ENCODE results near the gene OR6C75. TPM values are rescaled to one million over a fixed set of nuclear protein-coding genes. Genes with fewer than 3 reads are reported as not detected.
"Not testable (repeated sequence)": the region's sequence is repeated elsewhere in the genome, so short reads cannot be mapped to it uniquely, and the experiment has no call there.

OR6C75 gene
- not detected for total RNA-seq

GRCh38 chr12:55362675-55363074, at the start of gene OR6C75:
OR6C75 (plus strand) TSS chr12:55362975; CDS start chr12:55365111, 2,136 bp downstream.
- ATAC-seq, result no peak
- H3K27ac ChIP-seq, result no peak within 1 kb of the TSS
- no peak for TF ChIP-seq CTCF (IDR thresholded peaks at IDR 0.05)
- no peak for TF ChIP-seq POLR2AphosphoS5 (IDR thresholded peaks at IDR 0.05)
- no peak for TF ChIP-seq EP300 (IDR thresholded peaks at IDR 0.05)
- no peak within 1 kb of the TSS for H3K4me3 ChIP-seq
- WGBS, 2 donors (ENCODE audit: low coverage in 1 of 2), result 78 to 80% methylated on average over 3 to 4 of the region's 4 CpGs
- H3K36me3 ChIP-seq, result no peaks in the 10 kb centered on the region
- no peaks in the 10 kb centered on the region for H3K4me1 ChIP-seq
- H3K9me3 ChIP-seq, result peaks cover 0 to 5% (median 0%) of the 10 kb centered on the region in 3 donors
- no peaks in the 10 kb centered on the region for H3K27me3 ChIP-seq

DNA sequence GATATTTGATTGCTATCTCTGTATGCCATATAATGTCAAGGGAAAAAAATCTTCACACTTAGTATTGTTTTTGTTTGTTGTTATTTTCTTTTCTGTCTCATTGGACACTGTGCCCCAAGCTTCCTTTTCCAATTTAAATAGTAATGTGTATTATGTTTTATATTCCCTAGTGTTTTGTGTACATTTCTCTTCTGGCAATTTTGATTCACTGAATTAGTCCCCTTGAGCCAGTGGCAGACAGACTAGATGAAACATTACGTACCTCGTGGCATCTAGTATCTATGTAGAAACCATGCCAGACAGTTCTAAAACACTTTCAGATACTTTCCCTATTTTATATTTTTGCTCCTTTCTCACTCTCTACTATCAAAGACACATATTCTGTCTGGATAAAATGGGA, 48.7 kb upstream of the OR6C75 start, which contains the start of gene OR6C1:
Gene OR6C1 (plus strand): TSS at position 301 of the 400 bp plus-strand sequence. CDS start 6,257 bp downstream, outside the sequence.
- no peak for ATAC-seq
- Histone ChIP-seq H3K36me3 (no peaks in the 10 kb centered on the region), H3K27me3 (no peaks in the 10 kb centered on the region), H3K4me1 (no peaks in the 10 kb centered on the region), H3K27ac (no peak within 1 kb of the TSS), H3K9me3 (no peaks in the 10 kb centered on the region), H3K4me3 (no peak within 1 kb of the TSS)
- TF ChIP-seq EP300 (IDR thresholded peaks at IDR 0.05), result no peak
- 81 to 88% methylated on average over 2 of the region's 2 CpGs for WGBS, 2 donors (ENCODE audit: low coverage in 1 of 2)

DNA sequence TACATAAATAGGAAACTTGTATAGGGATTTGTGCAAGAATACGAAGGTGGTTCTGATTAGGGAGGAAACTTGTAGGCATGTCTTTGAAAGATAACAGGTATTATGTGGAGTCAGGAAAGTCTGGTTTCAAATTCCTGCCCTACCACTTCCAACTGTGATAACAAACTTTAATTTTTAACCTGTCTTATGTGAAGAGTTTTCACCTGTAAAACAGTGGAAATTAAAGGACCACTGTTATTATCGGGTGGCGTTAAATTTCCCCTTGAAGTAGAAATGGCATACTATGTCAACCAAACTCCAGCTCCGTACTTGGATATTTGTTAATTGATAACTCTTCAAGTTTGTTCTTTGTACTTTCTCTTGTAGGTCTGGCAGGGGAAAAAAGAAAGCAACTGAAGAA, 42.6 kb upstream of the OR6C75 start:
- H3K4me1 ChIP-seq, result no peaks in the 10 kb centered on the region
- no peak overlapping the region for H3K27ac ChIP-seq
- no peak overlapping the region for H3K4me3 ChIP-seq
- no peak for ATAC-seq
- TF ChIP-seq CTCF (IDR thresholded peaks at IDR 0.05), result no peak
- TF ChIP-seq POLR2A (IDR thresholded peaks at IDR 0.05), result no peak
- TF ChIP-seq POLR2AphosphoS5 (IDR thresholded peaks at IDR 0.05), result no peak
- no peak for TF ChIP-seq EP300 (IDR thresholded peaks at IDR 0.05)
- peaks cover 0 to 8% (median 0%) of the 10 kb centered on the region in 3 donors for H3K9me3 ChIP-seq
- no peaks in the 10 kb centered on the region for H3K36me3 ChIP-seq
- 73 to 75% methylated on average over 4 of the region's 4 CpGs for WGBS, 2 donors (ENCODE audit: low coverage in 1 of 2)
- no peaks in the 10 kb centered on the region for H3K27me3 ChIP-seq

DNA sequence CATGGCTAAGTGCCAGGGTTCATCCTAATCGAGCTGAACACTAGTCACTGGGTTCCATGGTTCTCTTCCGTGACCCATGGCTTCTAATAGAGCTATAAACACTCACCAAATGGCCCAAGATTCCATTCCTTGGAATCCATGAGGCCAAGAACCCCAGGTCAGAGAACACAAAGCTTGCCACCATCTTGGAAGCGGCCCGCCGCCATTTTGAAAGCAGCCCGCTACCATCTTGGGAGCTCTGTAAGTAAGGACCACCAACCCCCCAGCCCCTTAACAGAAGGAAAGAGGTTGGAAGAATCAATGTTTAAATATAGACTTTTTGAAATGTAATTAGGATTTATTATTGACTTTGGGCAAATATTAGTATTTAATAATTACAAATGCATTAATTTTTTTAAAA, 37.0 kb upstream of the OR6C75 start:
- not testable (repeated sequence) for ATAC-seq, H3K4me3 ChIP-seq, H3K27me3 ChIP-seq, H3K4me1 ChIP-seq, H3K36me3 ChIP-seq, H3K9me3 ChIP-seq, H3K27ac ChIP-seq
- WGBS, 2 donors (ENCODE audit: low coverage in 1 of 2), result 83 to 95% methylated on average over 2 to 4 of the region's 6 CpGs

- Histone ChIP-seq H3K27me3 (no peaks in the 10 kb centered on the region), H3K36me3 (no peaks in the 10 kb centered on the region), H3K9me3 (no peaks in the 10 kb centered on the region), H3K4me3 (no peak within 1 kb of the TSS), H3K27ac (no peak within 1 kb of the TSS), H3K4me1 (no peaks in the 10 kb centered on the region)
- 86 to 100% methylated on average over 1 of the region's 1 CpG for WGBS, 2 donors (ENCODE audit: low coverage in 1 of 2)
- ATAC-seq, result no peak
- no peak for TF ChIP-seq EP300 (IDR thresholded peaks at IDR 0.05)
- no peak for TF ChIP-seq POLR2A (IDR thresholded peaks at IDR 0.05)
- TF ChIP-seq CTCF (IDR thresholded peaks at IDR 0.05), result no peak
- TF ChIP-seq POLR2AphosphoS5 (IDR thresholded peaks at IDR 0.05), result no peak
These were observed 32.3 kb upstream of the OR6C75 start, which contains the start of gene OR6C3 for GRCh38 chr12:55330446-55330845. OR6C3 (plus strand) TSS chr12:55330746; CDS start chr12:55331701, 955 bp downstream.

DNA sequence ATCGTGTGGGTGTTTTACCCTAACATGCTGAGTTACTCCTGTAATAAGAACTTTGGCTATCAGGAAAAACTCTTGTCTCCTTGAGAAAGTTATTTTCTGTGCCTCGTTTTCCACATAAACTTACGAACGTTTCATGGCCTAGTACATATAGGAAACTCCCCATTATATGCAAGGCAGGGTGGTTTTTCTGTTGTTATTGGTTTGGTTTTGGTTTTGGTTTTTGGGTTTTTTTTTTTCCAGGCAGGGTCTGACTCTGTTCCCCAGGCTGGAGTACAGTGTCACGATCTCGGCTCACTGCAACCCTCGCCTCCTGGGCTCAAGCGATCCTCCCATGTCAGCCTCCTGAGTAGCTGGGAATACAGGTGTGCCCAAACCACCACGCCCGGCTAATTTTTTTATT, 26.8 kb upstream of the OR6C75 start:
- H3K4me3 ChIP-seq, result no peak overlapping the region
- no peaks in the 10 kb centered on the region for H3K27me3 ChIP-seq
- H3K9me3 ChIP-seq, result no peaks in the 10 kb centered on the region
- TF ChIP-seq POLR2A (IDR thresholded peaks at IDR 0.05), result no peak
- no peak for TF ChIP-seq CTCF (IDR thresholded peaks at IDR 0.05)
- no peak for TF ChIP-seq POLR2AphosphoS5 (IDR thresholded peaks at IDR 0.05)
- TF ChIP-seq EP300 (IDR thresholded peaks at IDR 0.05), result no peak
- no peak for ATAC-seq
- no peaks in the 10 kb centered on the region for H3K36me3 ChIP-seq
- H3K4me1 ChIP-seq, result no peaks in the 10 kb centered on the region
- 86 to 87% methylated on average over 10 of the region's 10 CpGs for WGBS, 2 donors (ENCODE audit: low coverage in 1 of 2)
- H3K27ac ChIP-seq, result no peak overlapping the region

DNA sequence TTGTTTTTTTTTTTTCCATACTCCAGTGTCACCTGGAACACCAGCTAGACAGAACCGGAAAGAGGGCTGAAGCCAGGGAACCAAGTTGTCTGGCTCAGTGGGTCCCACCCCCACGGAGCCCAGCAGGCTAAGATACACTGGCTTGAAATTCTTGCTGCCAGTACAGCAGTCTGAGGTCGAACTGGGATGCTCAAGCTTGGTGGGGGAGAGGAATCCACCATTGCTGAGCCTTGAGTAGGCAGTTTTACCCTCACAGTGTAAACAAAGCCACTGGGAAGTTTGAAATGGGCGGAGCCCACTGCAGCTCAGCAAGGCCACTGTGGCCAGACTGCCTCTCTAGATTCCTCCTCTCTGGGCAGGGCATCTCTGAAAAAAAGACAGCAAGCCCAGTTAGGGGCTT, 7.4 kb upstream of the OR6C75 start:
- not testable (repeated sequence) for H3K27ac ChIP-seq, H3K27me3 ChIP-seq, H3K4me3 ChIP-seq, H3K4me1 ChIP-seq, H3K36me3 ChIP-seq, ATAC-seq
- 71% methylated on average over 1 of the region's 4 CpGs; no CpG with 5 or more reads in 1 of the 2 donors for WGBS, 2 donors (ENCODE audit: low coverage in 1 of 2)
- H3K9me3 ChIP-seq, result peaks cover 0 to 12% (median 0%) of the 10 kb centered on the region in 3 donors
